HG02970 (cell line): ENCODE results near the gene ZNF579.

Source experiments
- ATAC-seq: cut with Tn5 transposase; IDR thresholded peaks from one replicate; pipeline ENCODE4 v1.9.1; 2021; ENCODE audit warnings: mild to moderate bottlenecking, moderate library complexity, moderate number of reproducible peaks; ENCODE audit not compliant: unreplicated experiment, low FRiP score

Gene ZNF579, protein sequence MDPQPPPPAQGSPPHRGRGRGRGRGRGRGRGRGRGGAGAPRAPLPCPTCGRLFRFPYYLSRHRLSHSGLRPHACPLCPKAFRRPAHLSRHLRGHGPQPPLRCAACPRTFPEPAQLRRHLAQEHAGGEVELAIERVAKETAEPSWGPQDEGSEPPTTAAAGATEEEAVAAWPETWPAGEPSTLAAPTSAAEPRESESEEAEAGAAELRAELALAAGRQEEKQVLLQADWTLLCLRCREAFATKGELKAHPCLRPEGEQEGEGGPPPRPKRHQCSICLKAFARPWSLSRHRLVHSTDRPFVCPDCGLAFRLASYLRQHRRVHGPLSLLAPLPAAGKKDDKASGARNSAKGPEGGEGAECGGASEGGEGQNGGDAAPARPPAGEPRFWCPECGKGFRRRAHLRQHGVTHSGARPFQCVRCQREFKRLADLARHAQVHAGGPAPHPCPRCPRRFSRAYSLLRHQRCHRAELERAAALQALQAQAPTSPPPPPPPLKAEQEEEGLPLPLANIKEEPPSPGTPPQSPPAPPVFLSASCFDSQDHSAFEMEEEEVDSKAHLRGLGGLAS

DNA sequence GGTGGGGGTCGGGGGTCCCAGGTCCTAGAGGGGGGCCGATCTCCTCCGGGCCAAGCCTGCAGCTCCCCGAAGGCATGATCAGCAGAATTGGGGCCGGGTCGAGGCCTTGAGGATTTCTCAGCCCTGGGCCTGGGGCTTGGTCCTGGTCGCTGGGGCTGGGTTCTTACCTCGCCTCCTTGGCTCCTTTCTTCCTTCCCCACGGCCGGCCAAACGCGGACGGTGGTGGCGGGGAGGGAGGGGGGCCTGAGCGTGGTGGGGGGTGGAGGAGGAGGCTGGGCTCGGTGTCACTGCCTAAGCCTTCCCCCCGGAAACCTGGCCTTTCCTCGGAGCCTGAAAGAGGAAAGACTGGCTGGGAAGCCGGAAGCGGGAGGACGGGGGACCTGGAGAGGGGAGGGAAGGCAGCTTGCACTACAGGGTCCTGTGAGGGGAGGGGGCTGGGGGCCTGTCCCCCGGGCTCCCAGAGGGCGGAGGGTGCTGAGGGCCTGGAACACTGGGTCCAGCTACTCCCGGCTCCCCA lies at the start of gene ZNF579:
Gene ZNF579, minus strand, starts transcription at position 221 of the 517 bp plus-strand sequence. CDS start 1,209 bp downstream, outside the sequence.
- no peak for ATAC-seq

DNA sequence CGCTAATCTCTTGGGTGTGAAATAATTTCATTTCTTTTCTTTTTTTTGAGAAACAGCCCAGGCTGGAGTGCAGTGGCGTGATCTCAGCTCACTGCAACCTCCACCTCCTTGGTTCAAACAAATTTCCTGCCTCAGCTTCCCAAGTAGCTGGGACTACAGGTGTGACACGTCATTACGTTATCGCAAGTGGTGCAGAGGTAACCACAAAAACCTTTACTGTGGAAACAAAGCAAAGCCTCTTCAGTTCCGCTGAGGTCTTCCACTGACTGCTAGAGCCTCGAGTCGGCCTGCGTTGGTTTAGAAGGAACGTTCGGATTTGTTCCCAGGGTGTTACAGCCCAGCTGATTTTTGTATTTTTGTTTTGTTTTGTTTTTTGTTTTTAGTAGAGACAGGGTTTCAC lies 45.7 kb upstream of the ZNF579 start:
- ATAC-seq, result no peak

DNA sequence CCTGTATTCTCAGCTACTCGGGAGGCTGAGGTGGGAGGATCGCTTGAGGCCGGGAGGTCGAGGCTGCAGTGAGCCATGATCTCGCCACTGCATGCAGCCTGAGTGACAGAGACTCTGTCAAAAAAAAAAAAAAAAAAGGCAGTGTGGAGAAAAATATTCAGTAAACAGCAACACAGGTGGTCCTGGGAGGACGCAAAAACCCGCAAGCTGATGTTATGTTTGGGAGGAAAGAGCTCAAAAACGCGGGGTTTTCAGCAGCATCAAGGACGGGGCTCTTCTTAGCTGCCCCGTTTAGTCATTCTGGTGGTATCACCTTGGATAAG lies 44.3 kb upstream of the ZNF579 start:
- ATAC-seq, result no peak

DNA sequence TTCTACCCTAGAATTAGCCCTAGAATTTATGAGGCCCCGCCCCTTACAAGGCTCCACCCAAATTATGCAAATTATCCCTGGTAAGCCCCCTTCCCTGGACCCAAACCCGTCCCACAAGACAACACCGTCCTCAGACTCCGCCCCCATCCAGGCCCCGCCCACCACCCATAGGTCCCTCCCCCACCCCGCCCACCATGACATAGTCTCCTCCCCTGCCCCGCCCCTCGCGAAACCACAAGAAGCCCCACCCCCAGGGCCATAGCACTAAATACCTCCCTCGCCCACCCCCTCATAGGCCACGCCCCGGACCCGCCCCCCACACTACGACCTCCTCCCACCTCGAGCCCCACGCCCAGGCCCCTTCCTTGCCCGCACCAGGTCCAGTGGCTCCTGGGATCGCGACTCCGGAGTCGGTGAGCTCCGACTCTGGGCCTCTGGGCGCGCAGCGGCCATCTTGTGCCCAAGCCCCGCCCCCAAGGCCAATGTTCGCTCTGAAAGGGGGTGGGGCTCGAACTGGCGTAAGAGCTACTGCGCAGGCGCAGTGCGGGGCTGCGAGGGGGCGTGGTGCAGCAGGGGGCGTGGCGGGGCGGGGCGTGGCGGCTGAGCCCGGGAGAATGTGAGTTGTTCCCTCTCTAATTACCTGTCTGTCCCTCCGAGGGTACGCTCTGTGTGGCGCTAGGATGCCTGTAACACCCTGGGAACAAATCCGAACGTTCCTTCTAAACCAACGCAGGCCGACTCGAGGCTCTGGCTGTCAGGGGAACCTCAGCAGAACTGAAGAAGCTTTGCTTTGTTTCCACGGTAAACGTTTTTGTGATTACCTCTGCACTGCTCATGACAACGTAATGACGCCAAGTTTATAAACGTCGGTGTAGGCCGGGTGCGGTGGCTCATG lies 43.7 kb upstream of the ZNF579 start, which contains the start of gene ZNF784:
Gene ZNF784, minus strand, starts transcription at position 458 of the 895 bp plus-strand sequence. Its CDS starts 5 bp downstream, at position 453.
- ATAC-seq, result peak; percentile 59

DNA sequence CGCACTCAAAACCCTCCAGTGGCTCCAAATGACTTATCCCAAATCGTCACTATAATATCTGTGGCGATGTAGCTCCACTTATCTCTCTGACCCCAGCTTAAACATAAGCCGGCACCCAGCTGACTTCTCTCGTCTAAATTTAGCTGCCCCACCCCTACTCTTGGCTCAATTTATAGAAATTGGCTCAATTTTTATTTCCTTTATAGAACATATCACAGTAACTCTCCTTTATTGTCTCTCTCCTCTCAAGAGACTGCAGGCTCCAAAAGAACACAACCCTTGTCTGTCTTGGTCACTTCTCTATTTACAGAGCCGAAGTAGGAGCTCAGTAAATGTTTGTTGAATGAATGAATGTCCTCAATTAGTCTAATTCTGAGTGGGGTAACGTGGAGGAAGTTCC lies 42.9 kb upstream of the ZNF579 start:
- no peak for ATAC-seq

DNA sequence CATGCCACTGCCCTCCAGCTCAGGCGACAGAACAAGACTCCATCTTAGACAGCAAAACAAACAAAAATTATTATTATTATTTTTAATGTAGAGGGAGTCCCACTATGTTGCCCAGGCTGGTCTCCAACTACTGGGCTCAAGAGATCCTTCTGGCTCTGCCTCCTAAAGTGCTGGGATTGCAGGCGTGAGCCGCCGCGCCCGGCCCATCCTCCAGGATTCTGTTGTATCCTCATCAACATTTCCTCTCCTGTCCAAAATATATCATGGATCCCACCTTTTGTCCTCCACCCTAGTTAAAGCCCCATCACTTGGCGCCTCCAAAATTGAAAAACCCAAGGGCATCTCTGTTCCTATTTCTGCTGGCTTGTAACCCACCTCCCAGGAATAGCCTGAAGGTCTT lies 42.5 kb upstream of the ZNF579 start:
- no peak for ATAC-seq

DNA sequence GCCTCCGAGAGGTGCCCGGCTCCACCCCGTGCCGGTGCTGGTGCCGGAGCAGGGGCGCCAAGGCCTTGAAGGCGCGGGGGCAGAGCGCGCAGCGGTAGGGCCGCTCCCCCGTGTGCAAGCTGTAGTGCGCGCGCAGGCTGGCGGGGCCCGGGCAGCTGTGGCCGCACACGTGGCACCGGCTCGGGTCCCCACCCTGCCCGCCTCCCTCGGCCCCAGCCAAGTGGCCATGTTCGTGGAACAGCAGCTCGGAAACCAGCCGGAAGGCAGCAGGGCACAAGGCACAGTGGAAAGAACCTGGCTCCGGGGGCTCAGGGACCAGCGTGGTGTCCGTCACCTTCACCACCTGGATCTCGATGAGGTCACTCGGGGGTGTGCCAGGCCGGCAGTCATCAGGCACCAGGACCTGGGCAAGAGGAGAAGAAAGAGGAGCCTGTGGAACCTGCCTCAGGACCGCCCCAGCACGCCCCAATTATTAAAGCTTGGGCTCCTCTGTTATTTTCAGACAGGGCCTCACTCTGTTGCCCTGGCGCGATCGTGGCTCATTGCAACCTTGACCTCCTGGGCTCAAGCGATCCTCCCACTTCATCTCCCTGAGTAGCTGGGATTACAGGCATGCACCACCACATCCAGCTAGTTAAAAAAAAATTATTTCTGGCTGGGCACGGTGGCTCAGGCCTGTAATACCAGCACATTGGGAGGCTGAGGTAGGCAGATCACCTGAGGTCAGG lies 41.8 kb upstream of the ZNF579 start:
- ATAC-seq, result no peak

DNA sequence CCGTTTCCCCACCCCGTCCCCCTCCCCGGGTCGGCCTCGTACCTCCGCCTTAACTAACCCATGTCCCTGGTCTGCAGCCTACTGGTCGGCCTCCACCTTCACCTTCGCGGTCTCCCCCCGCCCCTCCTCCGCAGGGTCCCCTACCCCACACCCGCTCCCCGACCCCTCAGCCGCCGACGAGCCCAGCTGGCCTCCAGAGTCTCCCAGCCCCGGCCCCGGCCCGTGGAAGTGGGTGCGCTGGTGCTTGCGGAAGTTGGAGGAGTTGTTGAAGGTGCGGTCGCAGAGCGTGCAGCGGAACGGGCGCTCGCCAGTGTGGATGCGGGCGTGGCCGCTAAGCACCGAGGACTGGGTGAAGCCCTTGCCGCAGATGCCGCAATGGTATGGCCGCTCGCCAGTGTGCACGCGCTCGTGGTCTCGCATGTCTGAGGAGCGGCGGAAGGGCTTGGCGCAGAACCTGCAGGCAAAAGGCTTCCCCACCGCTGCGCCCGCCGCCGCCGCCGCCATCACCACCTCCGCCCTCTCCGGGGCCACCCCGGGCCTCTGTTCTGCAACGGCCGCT lies 41.1 kb upstream of the ZNF579 start:
- no peak for ATAC-seq

DNA sequence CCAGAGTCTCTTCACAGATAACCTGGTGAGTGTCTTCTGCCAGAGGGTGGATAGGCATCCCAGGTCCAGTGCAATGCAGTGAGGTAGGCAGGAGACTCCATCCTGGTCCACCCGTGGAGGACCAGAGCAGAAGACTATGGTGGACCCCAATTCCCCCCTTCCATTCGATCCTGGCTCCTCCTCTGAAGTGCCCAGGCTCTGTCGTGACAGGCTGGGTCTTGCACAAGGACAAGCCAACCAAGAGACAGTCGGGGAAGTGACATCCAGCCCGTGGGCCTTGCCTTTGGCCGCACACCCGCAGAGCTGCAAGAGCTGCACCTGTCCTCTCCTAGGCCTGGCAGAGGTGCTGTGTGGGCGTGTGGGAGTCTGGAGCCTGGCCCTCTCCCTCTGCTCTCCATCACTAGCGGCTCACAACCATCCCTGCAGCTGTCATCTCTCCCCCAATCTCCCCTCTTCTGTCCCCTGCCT lies 40.6 kb upstream of the ZNF579 start:
- no peak for ATAC-seq

DNA sequence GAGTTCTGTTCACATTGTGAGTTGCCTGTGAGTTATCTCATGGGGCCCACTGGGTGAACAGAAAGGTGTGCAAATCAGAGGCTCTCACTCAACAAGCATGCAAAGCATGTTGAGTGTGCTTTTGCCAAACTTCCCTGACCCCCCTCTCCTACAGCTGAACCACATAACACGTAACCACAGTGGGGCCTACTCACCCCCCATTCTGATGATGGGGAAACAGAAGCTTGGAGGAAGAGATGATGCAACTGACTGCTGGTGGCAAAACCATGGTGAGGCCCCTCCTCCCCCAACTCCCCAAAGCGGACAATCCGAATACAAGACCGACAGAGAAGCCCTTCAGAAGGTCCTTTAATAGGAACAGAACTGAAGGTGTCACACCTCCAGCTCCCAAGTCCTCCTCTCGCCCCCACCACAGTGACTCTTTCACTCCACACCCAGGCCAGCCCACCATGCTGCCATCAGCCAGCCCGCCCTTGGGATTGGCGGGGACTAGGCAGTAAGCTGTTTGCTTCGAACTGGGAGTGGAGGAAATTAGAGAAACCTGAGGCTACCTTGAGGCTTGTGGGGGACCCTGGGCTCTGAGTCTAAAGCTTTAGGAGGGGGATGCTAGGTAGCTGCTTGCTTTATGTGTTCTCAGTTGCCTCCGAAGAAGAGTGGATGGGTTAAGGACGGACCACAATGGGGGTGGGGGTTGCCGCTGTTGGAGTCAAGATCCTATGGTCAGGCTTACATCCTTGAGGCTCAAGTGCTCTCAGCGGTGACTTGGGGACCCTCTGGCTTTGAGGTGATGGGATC lies 40.0 kb upstream of the ZNF579 start:
- ATAC-seq, result no peak

DNA sequence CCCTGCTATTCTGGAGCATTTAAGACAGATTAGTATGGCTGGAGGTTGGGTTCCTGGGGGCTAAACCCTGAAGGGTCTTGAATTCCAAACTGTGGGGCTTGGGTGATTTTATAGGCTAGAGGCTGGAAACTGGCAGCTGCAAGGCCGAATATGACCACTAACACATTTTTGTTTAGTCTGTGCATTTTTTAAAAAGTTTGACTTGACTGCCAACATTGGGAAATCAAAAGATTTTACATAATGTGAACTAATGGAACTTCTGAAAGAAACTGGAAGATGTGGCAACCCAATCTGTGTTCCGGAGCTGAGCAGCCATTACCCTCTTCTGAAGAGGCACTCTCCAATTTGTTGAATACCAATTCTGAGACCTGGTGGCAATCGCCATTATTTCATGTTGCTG lies 38.6 kb upstream of the ZNF579 start:
- no peak for ATAC-seq

DNA sequence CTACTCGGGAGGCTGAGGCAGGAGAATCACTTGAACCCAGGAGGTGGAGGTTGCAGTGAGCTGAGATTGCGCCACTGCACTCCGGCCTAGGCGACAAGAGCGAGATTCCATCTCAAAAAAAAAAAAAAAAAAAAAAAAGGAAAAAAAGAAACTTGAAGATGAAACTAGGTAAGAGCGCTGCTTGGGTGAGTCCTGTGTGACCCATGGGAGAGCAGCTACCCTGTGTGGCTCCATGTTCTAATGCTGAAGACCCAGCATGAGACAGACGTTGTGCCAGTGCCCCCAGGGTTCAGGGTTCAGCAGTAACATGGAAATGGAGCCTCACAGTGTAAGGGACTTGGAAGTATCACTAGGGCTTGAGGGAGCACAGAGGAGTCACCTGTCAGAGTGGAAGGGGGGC lies 37.8 kb upstream of the ZNF579 start:
- ATAC-seq, result no peak

DNA sequence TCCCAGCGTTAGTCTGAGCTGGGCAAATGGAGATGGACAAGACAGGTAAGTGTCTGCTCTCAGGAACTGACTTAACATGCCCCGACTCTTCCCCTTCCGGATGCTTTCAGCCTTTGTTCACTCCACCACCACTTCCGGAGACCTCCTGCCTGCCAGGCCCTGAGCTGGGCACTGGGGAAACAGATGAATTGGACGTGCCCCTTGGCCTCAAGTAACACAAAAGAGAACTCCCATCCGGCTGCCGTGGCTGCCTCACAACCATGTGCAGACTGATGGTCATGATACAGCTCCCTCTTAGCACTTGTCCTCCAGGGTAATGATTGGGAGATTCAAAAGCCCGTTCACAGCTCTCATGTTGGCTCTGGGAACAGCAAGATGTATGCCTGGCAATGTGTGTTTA lies 36.8 kb upstream of the ZNF579 start:
- ATAC-seq, result no peak

DNA sequence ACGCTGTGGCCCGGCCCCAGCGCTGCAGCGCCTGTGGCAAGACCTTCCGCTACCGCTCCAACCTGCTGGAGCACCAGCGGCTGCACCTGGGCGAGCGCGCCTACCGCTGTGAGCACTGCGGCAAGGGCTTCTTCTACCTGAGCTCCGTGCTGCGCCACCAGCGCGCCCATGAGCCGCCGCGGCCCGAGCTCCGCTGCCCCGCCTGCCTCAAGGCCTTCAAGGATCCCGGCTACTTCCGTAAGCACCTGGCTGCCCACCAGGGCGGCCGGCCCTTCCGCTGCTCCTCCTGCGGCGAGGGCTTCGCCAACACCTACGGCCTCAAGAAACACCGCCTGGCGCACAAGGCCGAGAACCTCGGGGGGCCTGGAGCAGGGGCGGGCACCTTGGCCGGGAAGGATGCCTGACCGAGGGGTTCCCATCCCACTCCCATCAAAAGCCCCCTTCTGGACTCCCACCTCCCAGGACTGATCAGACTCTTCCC lies 35.8 kb upstream of the ZNF579 start:
- no peak for ATAC-seq

DNA sequence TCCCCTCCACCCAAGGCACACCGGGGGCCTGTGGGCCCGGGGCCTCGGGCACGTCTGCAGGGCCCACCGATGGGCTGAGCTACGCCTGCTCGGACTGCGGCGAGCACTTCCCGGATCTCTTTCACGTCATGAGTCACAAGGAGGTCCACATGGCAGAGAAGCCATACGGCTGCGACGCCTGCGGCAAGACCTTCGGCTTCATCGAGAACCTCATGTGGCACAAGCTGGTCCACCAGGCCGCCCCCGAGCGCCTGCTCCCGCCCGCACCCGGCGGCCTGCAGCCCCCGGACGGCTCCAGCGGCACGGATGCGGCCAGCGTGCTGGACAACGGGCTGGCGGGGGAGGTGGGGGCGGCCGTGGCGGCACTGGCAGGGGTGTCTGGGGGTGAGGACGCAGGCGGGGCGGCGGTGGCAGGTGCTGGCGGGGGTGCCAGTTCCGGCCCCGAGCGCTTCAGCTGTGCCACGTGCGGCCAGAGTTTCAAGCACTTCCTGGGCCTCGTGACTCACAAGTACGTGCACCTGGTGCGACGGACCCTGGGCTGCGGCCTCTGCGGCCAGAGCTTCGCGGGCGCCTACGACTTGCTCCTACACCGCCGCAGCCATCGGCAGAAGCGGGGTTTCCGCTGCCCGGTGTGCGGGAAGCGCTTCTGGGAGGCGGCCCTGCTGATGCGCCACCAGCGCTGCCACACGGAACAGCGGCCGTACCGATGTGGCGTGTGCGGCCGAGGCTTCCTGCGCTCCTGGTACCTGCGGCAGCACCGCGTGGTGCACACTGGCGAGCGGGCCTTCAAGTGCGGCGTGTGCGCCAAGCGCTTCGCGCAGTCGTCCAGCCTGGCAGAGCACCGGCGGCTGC lies 35.1 kb upstream of the ZNF579 start:
- no peak for ATAC-seq

DNA sequence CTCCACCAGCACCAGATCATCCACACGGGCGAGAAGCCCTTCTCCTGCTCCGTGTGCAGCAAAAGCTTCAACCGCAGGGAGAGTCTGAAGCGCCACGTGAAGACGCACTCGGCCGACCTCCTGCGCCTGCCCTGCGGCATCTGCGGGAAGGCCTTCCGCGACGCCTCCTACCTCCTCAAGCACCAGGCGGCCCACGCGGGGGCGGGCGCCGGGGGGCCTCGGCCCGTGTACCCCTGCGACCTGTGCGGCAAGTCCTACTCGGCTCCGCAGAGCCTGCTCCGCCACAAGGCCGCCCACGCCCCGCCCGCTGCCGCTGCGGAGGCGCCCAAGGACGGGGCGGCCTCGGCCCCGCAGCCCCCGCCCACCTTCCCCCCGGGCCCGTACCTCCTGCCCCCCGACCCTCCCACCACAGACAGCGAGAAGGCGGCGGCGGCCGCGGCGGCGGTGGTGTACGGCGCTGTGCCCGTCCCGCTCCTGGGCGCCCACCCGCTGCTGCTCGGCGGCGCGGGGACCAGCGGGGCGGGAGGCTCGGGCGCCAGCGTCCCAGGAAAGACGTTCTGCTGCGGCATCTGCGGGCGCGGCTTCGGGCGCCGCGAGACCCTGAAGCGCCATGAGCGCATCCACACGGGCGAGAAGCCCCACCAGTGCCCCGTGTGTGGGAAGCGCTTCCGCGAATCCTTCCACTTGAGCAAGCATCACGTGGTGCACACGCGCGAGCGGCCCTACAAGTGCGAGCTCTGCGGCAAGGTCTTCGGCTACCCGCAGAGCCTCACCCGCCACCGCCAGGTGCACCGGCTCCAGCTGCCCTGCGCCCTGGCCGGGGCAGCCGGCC lies 34.3 kb upstream of the ZNF579 start:
- no peak for ATAC-seq
